Suppressor macrophage (primary cell): ENCODE data around the gene EMILIN2.
"Not testable (repeated sequence)": the region's sequence is repeated elsewhere in the genome, so short reads cannot be mapped to it uniquely, and the experiment has no call there.

Experiments
- DNase-seq, 4 experiments: peaks; one replicate each; pipeline ENCODE4 v3.0.0-alpha.2; 2020 to 2022

EMILIN2 gene

GRCh38 chr18:2845172-2845571 lies 1.6 kb upstream of the EMILIN2 start:
- DNase-seq: peak; percentile 88 to 98 (median 94)

- peak; percentile 60 to 78 (median 68) for DNase-seq
Observed at GRCh38 chr18:2847317-2848246, 776 bp downstream of the EMILIN2 start.

GRCh38 chr18:2848247-2849246 lies 1.7 kb downstream of the EMILIN2 start:
- peak; percentile 47 to 75 (median 63) for DNase-seq

GRCh38 chr18:2850816-2851215 lies 4.0 kb downstream of the EMILIN2 start:
- DNase-seq: no peak

GRCh38 chr18:2851771-2852170 lies 5.0 kb downstream of the EMILIN2 start:
- no peak for DNase-seq

GRCh38 chr18:2852460-2852859 lies 5.7 kb downstream of the EMILIN2 start:
- DNase-seq: not testable (repeated sequence)

- no peak for DNase-seq
Observed at GRCh38 chr18:2853173-2853925, 6.5 kb downstream of the EMILIN2 start.

- DNase-seq: no peak
Observed at GRCh38 chr18:2853926-2854664, 7.3 kb downstream of the EMILIN2 start.

- DNase-seq: no peak
Observed at GRCh38 chr18:2854875-2855274, 8.1 kb downstream of the EMILIN2 start.

GRCh38 chr18:2855560-2856350 lies 8.9 kb downstream of the EMILIN2 start:
- peak in 1 of 4 experiments; percentile 35 for DNase-seq

- DNase-seq: peak; percentile 65 to 83 (median 78)
Observed at GRCh38 chr18:2856547-2857170, 9.9 kb downstream of the EMILIN2 start.

- peak; percentile 94 to 95 (median 95) for DNase-seq
Observed at GRCh38 chr18:2857491-2858131, 10.8 kb downstream of the EMILIN2 start.

GRCh38 chr18:2860397-2860796 lies 13.6 kb downstream of the EMILIN2 start:
- DNase-seq: not testable (repeated sequence)

GRCh38 chr18:2863997-2864396 lies 17.2 kb downstream of the EMILIN2 start:
- not testable (repeated sequence) for DNase-seq

- DNase-seq: peak in 1 of 4 experiments; percentile 30
Observed at GRCh38 chr18:2866465-2866864, 19.7 kb downstream of the EMILIN2 start.

- DNase-seq: no peak
Observed at GRCh38 chr18:2869207-2869606, 22.4 kb downstream of the EMILIN2 start.

- DNase-seq: no peak
Observed at GRCh38 chr18:2871111-2871720, 24.4 kb downstream of the EMILIN2 start.

GRCh38 chr18:2872095-2872494 lies 25.3 kb downstream of the EMILIN2 start:
- DNase-seq: no peak

- DNase-seq: no peak
Observed at GRCh38 chr18:2874765-2875164, 28.0 kb downstream of the EMILIN2 start.
